ENCODE measurements around the gene POGK.

- TF ChIP-seq, protein P1, sequence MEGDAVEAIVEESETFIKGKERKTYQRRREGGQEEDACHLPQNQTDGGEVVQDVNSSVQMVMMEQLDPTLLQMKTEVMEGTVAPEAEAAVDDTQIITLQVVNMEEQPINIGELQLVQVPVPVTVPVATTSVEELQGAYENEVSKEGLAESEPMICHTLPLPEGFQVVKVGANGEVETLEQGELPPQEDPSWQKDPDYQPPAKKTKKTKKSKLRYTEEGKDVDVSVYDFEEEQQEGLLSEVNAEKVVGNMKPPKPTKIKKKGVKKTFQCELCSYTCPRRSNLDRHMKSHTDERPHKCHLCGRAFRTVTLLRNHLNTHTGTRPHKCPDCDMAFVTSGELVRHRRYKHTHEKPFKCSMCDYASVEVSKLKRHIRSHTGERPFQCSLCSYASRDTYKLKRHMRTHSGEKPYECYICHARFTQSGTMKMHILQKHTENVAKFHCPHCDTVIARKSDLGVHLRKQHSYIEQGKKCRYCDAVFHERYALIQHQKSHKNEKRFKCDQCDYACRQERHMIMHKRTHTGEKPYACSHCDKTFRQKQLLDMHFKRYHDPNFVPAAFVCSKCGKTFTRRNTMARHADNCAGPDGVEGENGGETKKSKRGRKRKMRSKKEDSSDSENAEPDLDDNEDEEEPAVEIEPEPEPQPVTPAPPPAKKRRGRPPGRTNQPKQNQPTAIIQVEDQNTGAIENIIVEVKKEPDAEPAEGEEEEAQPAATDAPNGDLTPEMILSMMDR (conservative IDR thresholded peaks at IDR 0.05 in 1 of 2, IDR thresholded peaks at IDR 0.05 in 1 of 2; ENCODE audit: extremely low read depth in 1 of 2, insufficient read depth in 1 of 2, low read depth in 1 of 2, low read length in 2 of 2) = no peak
- no peak for TF ChIP-seq EZH2 (IDR thresholded peaks at IDR 0.05; ENCODE audit: borderline replicate concordance, low read length)
Measured at GRCh38 chr1:166889776-166890175, 50.5 kb downstream of the POGK start.

Measured in mammary epithelial cell (primary cell).